Occipital lobe (tissue), 2 donors: Measurements from ENCODE around the gene KRTAP25-1. TPM values are rescaled to one million over a fixed set of nuclear protein-coding genes. Genes with fewer than 3 reads are reported as not detected.

Experiments used
- DNase-seq: peaks from one replicate; lab custom pipeline; 2025; lab: John Stamatoyannopoulos, UW
- total RNA-seq: library from RNA; depleted of rRNA; stranded (reverse); fragments of >200 nt; gene quantifications from one replicate; pipeline ENCODE4 v1.2.3, GENCODE V29; 2014

The KRTAP25-1 gene, protein sequence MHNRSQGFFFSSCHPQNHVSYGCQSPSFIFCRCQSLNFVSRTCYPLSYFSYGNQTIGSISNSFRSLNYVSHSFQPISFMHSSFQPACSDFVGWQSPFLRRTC
- not detected for total RNA-seq

DNA sequence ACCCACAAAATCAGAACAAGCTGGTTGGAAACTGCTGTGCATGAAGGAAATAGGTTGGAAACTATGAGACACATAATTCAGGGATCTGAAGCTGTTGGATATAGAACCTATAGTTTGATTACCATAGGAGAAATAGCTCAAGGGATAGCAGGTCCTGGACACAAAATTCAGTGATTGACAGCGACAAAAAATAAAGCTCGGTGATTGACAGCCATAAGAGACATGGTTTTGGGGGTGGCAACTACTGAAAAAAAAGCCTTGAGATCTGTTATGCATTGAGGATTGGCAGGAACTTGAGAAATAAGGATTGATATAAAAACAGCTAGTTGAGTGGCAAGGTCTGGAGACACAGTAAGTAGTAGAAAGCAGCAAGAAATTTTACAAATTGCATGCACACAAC, at the start of gene KRTAP25-1:
Gene KRTAP25-1 (minus strand): TSS at position 300 of the 400 bp plus-strand sequence. CDS start 24 bp downstream, at position 276.
- no peak for DNase-seq

DNA sequence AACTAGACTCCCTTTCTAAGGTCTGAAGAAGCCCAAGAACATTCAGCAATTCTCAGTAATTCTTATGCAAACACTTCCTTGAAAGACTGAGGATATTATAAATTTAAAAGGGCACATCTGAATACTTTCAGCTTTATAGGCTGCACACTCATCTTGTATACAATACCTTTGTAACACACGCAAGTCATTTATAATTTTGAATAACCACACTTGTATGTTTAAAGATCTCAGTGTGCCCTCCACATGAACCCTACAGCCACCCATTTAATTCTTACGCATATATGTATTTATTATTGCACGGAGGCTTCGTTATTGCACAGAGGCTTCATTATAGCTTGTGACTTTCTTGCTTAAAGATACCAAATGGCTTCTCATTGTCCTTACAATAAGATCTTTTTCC, 49.4 kb upstream of the KRTAP25-1 start:
- DNase-seq, result no peak

DNA sequence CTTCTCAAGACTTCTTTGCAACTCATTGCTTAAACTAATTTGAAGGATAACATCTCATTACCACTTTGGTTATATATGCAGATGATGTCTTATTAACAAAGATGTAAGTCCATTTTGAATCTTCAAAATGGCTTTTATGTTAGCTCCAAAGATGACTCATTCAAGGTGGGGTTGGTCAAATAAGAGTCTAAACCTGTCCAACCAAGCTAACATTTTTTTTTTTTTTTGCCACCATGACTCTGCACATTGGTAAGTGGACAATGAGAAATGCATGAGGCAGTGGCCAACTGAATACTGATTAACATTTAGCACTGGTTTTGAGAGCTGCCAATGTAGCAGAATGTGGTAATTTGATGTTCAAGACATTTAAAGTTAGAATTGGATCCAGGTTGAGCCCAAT, 48.5 kb upstream of the KRTAP25-1 start:
- no peak for DNase-seq

DNA sequence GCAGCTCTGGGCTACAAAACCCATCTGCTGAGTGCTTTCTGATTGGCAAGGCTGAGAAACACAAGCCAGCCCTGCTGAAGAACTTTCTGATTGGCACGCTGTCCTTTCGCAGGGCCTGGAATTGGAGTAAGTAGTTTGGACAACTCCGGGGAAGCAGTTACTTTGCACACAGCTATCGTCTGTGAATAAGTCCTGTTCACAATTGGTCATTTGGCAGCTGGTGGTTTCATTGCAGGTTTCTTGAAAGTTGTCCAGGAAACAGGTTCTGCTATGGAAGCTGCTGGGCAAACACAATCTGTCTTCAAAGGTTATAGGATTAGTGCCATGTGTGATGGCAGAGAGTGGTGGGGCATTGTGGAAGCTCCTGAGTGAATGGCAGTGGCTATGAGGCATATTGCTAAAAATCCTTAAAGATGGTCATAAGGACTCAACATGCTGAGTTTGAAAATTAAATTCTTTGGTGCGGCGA, 48.0 kb upstream of the KRTAP25-1 start, which contains the start of gene KRTAP27-1:
Gene KRTAP27-1 (minus strand): TSS at position 419 of the 469 bp plus-strand sequence. CDS start 26 bp downstream, at position 393.
- DNase-seq, result no peak

DNA sequence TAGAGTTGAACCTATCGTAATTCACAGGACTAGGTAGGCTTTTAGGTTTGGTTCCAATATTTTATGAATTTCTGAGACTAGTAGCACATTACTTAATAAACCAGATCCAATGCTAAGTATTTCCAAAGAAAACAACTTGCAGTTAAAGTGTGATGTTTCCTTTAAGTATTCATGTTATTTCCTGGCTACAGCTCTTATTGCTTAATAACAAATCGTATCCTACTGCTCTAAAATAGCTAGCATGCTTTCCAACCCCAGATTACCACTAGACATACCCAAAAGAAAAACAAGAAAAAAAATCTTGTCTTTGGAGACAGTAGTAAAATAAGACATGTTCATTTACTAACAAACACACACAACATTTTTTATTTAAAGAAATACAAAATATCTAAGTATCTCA, 47.3 kb upstream of the KRTAP25-1 start:
- DNase-seq, result no peak

DNA sequence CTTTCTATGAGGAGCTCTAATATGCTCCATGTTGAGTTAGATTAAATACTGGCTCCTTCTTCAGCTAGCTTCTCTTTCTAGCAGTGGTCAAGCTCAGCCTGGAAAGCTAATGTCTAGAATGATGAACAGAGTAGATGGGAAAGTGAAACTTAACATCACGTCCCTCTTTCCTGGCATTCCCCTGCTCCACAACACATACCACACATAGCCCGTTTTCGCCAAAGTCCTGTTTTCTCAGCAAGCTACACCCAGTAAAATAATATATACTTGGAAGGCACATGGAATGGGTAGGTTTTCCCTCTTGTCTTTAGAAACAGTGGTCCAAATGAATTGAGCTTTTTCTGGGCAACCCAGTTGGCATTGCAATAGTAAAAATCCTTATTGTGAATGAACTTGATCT, 44.4 kb upstream of the KRTAP25-1 start:
- DNase-seq, result no peak

DNA sequence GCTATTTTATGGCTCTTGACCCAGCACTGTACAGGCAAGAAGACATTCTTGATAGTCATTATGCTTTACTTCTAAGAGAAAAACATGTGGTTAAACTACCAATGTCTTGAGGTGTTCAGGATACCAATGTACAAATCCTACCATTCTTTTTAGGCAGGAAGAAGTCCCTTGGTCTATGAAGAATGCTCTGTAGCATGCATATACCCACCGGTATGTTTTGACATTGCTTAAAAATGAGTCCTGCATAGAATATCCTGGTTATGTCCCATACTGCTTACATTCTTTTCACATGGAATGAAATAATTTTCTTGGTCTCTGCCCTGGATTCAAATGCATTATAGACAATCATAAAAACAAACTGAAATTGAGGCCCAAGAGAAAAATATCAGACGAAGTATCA, 43.4 kb upstream of the KRTAP25-1 start:
- no peak for DNase-seq

DNA sequence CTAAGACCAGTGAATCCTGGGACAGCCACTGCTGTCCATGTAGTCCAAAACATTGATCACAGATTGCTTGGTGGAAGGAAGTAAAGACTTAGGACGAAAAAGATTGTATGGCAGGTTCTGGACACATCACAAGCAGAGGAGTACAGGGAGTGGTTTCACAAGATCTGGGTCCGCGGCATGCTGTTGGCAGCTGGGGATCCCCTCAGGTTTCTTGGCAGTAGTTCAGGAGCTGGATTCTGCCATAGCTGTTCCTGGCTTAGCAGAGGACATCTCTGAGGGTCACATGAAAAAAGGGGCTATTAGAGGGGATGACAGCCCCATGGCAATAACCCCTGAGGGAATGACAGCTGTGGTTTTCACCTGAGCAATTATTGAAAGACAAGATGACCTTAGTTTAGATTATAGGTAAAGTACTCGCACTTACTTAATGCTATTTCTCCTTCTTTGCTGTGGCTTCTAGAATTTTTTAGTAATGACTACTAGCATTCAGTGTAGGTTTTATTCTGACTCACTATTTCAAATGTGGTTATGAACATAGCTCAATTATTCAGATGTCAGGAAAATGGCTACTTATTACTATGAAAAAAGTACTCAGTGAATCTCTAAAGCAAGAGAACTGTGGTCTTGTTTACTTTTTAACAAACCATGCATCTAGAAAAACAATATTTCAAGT, 40.0 kb upstream of the KRTAP25-1 start:
- DNase-seq, result no peak

DNA sequence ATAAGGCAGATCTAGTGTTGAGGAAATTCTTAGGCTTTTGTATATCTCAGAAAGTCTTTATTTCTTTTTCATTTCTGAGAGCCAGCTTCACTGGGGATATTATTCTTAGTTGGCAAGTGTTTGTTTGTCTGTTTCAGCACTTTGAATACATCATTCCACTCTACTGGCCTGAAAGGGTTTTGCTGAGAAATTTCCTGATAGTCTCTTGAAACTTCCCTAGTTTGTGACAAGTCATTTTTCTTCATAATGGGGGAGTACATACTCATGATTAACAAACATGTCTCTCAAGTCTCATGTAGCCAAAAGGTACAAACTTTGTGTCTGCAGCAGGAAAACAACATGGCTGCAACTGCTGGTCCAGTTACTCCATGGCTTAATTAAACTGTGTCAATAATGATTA, 37.1 kb upstream of the KRTAP25-1 start:
- no peak for DNase-seq

DNA sequence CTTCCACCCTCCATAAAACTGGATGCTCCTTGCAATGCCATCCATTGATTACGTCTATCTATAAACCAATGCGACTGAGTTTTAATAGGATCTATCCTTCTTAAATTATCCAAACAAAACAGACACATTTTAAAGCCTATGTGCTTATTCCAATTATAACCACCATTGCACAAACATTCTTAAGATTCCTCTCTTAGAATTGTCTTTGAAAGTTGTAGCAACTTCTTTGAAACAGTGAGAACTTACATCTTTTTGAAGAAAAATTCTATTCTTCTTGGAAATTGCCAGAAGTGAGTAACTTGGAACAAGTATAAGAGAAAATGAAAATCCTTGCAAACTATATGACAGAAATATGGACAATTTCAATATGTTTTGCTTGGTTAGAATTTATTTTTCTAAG, 30.9 kb upstream of the KRTAP25-1 start, which contains the start of gene KRTAP26-1:
Gene KRTAP26-1 (minus strand): TSS at position 101 of the 400 bp plus-strand sequence. CDS start 280 bp downstream, outside the sequence.
- DNase-seq, result no peak

DNA sequence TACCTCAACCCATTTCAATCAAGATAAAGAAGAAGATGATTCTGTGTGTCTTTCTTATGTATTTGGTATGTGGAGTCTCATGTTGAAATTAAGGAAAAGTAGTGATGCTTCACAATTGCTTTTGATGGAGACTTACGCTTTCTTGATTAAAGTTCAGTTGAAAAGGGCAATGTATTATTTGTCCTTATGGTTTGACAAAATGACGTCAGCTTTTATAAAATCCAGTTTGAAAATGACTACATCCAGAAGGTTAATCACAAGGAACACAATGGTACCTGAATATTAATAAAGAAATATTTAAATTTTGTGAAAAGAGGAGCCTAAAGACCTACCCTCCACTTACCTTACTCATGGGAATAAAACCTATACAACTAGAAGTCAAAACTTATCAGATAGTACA, 26.4 kb upstream of the KRTAP25-1 start:
- DNase-seq, result no peak

DNA sequence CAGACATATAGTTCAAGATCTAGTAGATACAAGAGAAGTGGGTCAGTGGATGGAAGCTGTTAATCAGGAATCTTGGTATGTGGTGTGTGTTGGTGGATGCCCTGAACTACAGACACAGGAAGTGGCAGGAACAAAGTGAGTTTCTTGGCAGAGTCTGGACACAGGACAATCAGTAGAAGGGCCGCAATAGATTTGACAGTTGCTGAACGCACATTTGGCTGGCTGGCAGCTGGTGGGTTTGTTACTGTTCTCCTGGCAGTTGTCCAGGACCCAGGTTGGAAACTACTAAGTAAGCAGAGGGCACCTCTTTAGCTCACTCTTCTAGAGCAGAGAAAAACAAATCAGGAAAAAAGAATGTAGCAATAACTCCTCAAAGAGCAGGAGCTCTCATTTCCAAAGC, 17.6 kb upstream of the KRTAP25-1 start:
- no peak for DNase-seq

DNA sequence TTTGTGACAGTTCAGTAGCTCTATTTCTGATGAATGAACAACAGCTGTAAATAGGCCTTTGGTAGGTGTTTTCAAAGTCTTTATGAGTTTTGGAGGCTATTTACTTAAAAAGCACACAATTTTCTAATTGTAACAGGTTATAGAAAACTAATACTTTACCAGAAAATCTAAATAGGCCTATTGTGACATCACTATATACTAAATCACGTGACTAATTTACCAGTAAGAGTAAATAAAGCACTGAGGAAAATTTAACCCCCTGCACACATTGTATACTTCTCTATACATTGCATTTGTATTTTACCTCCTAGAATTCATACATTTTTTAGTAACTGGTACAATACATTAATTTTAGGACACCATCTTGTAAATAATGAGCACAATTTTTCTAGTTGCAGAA, 15.8 kb upstream of the KRTAP25-1 start:
- no peak for DNase-seq

DNA sequence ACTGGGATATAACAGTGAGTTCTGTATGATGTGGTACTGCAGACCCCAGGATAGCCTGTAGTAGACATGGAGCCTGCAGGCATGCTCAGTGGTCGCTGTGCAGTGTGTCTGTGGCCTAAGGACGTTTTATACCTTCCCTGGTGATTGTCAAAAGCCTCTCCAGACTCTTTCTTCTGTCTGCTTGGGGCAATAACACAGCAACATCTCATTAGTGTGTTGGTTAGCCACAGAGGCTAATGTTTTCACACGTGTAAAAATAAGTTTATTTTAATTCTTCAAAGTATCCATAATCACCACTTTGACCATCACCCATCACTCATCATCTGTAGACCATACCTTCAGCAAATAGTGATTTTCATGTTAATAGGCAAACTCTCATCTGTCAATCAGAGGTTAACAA, 6.5 kb downstream of the KRTAP25-1 start, which contains the start of gene KRTAP24-1:
Gene KRTAP24-1 (minus strand): TSS at position 101 of the 400 bp plus-strand sequence. CDS start 18 bp downstream, at position 83.
- DNase-seq, result no peak

DNA sequence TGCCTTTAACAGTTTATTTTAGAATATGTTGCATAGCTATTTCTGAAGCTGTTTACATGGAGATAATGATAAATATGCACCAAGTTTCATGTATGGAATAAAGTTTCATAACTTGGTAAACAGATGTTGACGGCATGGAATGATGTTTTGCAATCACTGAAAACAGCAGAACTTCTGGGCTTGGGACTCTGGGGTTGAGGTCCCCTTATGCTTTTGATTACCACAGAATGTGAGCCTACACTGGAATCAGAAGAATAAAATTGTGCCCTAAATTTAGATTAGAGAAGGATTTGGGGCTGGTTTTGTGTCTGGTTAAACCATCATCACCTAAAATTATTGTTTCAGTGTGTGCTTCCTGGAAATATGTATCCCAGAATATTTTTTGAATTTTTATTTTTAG, 17.7 kb downstream of the KRTAP25-1 start:
- no peak for DNase-seq

DNA sequence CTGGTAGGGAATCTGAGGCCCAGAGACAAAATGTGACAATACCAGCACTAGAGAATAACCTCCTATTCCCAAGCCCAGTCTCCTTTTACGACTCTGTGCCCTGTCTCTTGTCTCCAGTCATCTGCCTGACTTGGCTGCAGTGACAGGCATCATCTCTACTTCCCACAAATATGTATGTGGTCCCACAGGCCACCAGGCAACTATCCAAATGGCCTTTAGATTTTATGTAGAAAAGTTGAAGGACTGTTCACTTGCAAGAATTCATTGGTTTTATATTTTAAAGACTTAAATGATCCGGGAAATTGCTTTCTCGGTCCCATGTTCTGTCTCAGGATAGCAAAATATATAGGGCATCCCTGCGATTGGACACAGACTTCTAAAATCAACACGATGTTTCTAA, 18.2 kb downstream of the KRTAP25-1 start:
- DNase-seq, result no peak

DNA sequence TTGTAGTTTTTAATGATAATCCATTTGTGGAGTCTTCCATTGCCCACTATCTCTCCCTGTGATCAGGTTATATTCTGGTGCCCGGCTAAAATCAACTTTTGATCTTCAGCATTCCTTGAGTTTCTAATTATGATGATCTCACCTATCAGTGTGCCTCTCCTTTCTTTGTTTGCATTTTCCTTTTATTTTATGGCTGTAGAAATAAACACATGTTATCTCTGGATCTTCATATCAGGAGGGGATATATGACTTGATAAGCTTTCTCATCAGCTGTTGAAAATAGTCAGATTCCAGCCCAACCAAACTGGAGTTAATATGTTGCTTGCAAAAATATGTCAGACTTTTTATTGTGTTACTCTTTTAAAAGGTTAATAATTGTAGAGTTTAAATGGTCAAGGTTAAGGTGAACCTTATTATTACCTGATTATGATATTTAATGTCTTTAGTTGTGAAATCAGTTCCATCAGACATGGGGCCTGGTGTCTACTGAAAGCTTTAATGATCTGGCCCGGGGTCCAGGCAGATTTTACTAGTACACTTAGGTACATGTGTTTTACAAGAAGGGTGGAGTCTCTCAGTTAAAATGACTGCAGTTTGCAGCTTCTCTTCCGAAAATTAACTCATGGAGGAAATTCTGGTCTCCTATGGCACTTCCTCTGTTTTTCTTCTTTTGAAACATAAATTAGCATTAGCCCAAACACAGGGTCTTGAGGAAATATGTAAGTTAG, 19.3 kb downstream of the KRTAP25-1 start:
- no peak for DNase-seq

DNA sequence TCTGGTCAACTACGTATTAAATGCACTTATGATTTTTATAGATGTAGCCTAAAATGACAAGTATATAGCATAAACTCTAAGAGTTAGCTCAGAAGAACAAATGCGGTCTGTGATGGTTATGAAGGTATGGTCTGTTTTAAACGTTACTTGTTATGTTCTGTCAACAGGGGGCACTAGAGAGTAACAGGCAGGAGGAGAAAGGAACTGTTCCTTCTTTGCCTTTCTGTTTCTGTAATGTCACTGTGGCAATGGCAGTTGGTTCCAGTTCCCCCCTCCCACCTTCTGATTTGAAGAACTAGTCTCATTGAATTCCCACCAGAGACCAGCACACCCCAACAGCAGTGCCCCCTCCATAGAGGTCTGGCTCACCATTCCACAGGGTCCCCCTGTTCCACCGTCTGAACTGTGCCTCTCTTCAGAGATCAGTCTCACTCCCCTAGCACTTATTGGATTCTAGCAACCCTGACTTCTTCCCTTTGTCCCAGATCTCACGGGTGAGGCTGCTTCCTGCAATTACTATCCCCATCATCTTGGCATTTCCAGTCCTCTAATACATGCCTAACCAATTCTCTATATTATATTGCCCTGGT, 20.6 kb downstream of the KRTAP25-1 start:
- DNase-seq, result no peak

DNA sequence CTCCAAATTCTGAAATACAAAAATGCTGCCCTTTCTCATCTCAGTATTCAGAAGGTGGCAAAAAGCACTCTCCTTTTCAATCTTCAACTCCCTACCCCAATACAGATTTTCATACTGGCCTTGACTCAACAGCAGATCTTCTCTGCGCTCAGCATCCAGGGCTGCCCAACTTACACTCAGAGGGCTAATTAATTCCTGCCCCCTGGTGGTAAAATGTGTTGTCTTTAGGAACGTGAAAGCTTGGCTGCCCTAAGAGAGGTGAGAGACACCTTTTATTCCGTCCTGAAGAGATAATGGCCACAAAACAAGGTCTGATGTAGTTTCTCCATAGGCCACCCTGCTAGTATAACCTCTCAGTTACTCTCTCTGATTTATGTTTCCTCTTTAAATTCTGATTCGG, 31.5 kb downstream of the KRTAP25-1 start:
- no peak for DNase-seq

DNA sequence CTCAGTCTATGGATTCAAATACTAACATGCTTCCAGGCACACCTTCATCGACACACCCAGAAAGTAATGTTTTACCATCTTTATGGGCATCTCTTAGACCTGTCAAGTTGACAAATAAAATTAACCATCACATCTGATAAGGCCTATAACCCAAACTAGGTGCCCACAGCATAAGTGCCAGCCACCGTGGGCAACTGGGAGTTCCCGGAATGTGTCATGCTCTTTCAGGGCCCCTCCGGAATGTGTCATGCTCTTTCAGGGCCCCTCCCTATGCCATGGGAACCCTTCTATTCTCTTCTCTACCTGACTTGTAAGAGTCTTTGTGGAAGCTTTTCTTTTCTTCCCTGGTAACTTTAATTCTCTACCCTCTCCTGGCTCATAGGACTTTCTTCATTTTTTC, 33.2 kb downstream of the KRTAP25-1 start:
- no peak for DNase-seq

DNA sequence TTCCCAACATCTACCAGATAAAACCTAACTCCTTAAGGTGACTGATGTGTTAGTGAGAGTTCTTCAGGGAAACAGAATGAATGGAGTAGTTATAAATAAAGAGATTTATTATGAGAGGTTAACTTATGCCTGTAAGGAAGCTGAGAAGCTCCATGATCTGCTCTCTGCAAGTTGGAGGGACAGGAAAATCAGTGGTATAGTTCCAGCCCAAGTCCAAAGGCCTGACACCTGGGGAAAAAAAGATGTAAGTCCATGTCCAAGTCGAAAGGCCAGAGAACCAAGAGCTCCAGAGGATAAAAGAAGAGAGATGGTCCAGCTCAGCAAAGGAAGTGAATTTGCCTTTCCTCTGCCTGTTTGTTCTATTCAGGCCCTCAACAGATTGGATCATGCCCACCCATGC, 33.6 kb downstream of the KRTAP25-1 start:
- DNase-seq, result no peak

DNA sequence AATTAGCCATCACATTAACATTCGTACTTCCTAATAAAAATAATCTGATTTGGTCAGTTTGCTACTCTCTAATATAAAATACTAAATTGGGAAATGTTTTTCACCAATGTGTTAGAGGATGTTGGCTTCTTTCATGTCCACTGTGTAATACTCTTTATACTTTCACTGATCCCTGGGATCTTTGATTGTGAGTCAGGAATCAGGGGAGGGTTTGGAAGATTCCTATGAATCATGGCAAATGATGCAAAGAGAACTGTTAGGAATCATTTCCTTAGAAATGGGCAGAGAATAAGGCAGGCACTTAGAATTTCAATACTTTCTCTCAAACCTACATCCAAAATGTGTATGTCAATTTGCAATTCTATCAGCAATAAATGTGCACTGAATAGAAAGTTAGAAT, 37.5 kb downstream of the KRTAP25-1 start:
- no peak for DNase-seq
